Effector memory CD4-positive, alpha-beta T cell (primary cell): ENCODE data around the gene PTPRN2.

ENCODE experiments used
- DNase-seq, 3 donors: peaks; one replicate each; pipeline ENCODE4 v3.0.0-alpha.2; 2020
- H3K27ac ChIP-seq: 2 replicates; pipeline ENCODE4 v1.7.0; 2013; ENCODE audit warnings: mild to moderate bottlenecking, low read length, moderate library complexity; ENCODE audit not compliant: insufficient read depth, poor library complexity, severe bottlenecking
- H3K27me3 ChIP-seq: replicated peaks from 2 replicates; pipeline ENCODE4 v1.7.0; 2013; ENCODE audit warnings: mild to moderate bottlenecking, low read length; ENCODE audit not compliant: insufficient read depth, control insufficient read depth, poor library complexity, severe bottlenecking
- H3K36me3 ChIP-seq: 2 replicates; pipeline ENCODE4 v1.7.0; 2013; ENCODE audit warnings: mild to moderate bottlenecking, low read length, moderate library complexity; ENCODE audit not compliant: control insufficient read depth, insufficient read depth
- H3K4me1 ChIP-seq: 2 replicates; pipeline ENCODE4 v1.7.0; 2013; ENCODE audit warnings: low read length, mild to moderate bottlenecking; ENCODE audit not compliant: control insufficient read depth, insufficient read depth, poor library complexity, severe bottlenecking
- H3K4me3 ChIP-seq: 2 replicates; pipeline ENCODE4 v1.7.0; 2013; ENCODE audit warnings: low read length, low read depth, mild to moderate bottlenecking; ENCODE audit not compliant: insufficient read depth, poor library complexity, severe bottlenecking
- H3K9me3 ChIP-seq: 2 replicates; pipeline ENCODE4 v1.7.0; 2013; ENCODE audit warnings: mild to moderate bottlenecking, low read length, moderate library complexity; ENCODE audit not compliant: control insufficient read depth

Gene PTPRN2

DNA sequence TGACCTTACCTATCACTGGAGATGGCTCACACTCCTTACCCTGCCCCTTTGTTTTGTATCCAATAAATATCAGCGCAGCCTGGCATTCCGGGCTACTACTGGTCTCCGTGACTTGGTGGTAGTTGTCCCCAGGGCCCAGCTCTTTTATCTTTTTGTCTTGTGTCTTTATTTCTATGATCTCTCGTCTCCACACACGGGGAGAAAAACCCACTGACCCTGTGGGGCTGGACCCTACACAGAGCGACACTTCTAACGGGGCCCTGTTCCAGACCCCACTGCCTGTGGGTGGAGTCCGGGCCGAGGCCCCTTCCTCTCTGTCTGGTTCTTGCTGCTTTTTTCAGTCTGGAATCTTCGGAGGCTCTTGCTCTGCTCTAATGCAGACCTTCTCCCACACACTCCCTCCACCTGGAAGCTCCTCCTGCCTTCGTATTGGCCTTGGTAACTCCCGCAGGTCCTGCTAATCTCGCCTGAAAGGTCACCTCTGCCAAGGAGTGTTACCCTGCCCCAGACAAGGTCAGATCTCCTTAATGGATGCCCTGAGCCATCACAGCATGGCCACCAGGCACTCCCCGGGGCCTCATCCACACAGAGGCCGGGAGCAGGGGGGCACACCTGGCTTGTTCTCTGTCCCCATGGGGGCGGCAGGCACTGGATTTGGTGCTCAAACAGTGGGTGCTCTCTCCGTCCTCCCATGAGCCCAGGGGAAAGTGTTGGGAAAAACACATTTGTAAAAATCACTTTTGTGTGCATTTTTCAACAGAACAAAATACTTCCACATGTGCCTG, 531.7 kb downstream of the PTPRN2 start:
- no peak overlapping the region for H3K27ac ChIP-seq
- no peak for DNase-seq
- no peaks in the 10 kb centered on the region for H3K4me1 ChIP-seq
- H3K27me3 ChIP-seq = no peaks in the 10 kb centered on the region
- no peaks in the 10 kb centered on the region for H3K9me3 ChIP-seq
- H3K4me3 ChIP-seq = no peak overlapping the region
- H3K36me3 ChIP-seq = no peaks in the 10 kb centered on the region

DNA sequence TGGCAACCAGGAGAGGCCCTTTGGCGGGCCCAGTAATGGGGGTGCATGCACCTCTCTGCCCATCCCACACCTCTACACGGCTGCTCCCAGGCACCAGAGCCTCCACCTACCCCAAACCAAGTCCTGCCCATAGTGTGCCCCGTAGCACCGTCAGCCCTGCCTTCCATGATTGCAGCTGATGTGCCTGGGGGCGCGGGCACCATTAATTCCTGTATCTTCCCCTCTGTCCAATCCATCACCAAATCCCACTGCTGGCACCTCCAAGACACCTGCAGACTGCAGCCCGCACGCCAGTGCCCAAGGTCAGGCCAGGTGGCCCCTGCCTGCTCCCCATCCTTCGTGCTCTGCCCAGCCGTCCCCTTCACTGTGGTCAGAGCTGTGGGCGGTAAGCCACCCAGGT, 533.0 kb downstream of the PTPRN2 start:
- no peaks in the 10 kb centered on the region for H3K9me3 ChIP-seq
- DNase-seq = no peak
- H3K4me3 ChIP-seq = no peak overlapping the region
- no peaks in the 10 kb centered on the region for H3K27me3 ChIP-seq
- H3K27ac ChIP-seq = no peak overlapping the region
- no peaks in the 10 kb centered on the region for H3K36me3 ChIP-seq
- no peaks in the 10 kb centered on the region for H3K4me1 ChIP-seq

DNA sequence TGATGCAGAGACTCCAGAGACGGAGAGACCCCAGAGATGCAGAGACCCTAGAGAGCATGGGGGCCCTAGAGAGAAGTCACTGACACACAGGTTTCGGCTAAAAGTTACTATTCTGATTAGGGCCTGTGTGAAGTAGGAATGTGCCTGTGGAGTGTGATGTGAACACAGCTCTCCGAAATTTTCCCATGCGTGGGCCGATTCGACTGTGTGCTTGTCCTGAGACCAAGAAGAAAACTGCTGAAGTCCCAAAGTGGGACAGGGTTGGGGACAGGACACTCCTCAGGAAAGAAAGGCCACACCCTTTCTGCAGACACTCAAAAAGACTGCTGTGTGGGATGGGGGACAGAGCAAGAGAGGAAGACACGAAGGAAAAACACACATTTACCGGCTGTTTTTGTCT, 533.5 kb downstream of the PTPRN2 start:
- no peaks in the 10 kb centered on the region for H3K36me3 ChIP-seq
- H3K27me3 ChIP-seq = no peaks in the 10 kb centered on the region
- DNase-seq = no peak
- H3K4me3 ChIP-seq = no peak overlapping the region
- H3K27ac ChIP-seq = no peak overlapping the region
- no peaks in the 10 kb centered on the region for H3K9me3 ChIP-seq
- H3K4me1 ChIP-seq = no peaks in the 10 kb centered on the region

DNA sequence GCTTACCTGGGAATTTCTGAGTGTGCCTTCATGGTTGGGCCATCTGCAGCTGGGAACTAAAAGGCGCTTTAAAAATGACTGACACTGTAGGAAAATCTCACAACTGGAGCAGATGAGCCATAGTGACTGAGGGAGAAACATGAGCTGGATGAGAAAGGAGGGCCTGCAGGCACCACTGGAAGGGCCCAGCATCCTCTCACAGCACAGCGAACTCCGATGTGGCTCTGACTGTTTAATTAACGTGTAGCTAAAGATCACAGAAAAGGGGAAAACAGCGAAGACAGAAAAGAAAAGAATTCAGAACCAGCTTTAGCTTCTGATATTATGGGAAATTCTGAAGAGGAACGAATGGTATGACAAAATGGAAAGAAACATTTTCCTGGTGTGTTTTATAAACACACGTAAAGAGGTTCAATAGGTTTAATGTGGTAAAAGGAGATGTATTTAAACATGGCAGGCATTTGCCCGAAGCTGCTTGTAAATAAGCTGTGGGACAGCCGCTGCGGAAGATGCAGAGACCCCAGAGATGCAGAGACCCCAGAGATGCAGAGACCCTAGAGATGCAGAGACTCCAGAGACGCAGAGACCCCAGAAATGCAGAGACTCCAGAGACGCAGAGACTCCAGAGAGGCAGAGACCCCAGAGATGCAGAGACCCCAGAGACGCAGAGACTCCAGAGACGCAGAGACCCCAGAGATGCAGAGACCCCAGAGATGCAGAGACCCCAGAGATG, 534.3 kb downstream of the PTPRN2 start:
- no peaks in the 10 kb centered on the region for H3K4me1 ChIP-seq
- H3K27me3 ChIP-seq = no peaks in the 10 kb centered on the region
- H3K4me3 ChIP-seq = no peak overlapping the region
- H3K27ac ChIP-seq = no peak overlapping the region
- no peak for DNase-seq
- H3K9me3 ChIP-seq = no peaks in the 10 kb centered on the region
- no peaks in the 10 kb centered on the region for H3K36me3 ChIP-seq

DNA sequence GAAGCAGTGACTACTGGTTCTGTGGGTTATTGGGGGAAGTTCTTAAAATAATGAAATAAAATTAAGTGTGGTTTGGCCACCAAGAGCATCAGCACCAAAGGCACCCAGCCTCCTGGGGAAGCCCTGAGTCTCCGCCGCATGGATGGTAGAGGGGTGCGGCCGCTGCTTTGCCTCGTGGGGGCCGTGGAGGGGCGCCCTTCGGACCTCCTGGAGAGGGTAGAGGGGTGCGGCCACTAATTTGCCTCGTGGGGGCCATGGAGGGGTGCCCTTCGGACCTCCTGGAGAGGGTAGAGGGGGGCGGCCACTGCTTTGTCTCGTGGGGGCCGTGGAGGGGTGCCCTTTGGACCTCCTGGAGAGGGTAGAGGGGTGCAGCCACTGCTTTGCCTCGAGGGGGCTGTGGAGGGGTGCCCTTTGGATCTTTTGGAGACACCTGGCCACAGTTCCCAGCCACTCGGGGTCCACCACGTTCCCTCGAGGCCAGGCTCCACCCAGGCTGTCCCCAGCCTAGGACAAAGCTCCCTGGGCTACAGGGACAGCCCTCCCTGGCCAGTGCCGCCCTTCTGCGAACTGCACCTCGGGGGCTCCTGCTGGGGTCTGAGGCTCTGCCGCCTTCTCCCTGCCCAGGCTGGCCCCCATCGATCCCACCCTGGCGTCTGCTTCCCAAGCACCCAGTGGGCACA, 535.1 kb downstream of the PTPRN2 start:
- DNase-seq = no peak
- no peak overlapping the region for H3K27ac ChIP-seq
- H3K9me3 ChIP-seq = no peaks in the 10 kb centered on the region
- H3K4me3 ChIP-seq = no peak overlapping the region
- H3K4me1 ChIP-seq = no peaks in the 10 kb centered on the region
- H3K27me3 ChIP-seq = no peaks in the 10 kb centered on the region
- no peaks in the 10 kb centered on the region for H3K36me3 ChIP-seq

DNA sequence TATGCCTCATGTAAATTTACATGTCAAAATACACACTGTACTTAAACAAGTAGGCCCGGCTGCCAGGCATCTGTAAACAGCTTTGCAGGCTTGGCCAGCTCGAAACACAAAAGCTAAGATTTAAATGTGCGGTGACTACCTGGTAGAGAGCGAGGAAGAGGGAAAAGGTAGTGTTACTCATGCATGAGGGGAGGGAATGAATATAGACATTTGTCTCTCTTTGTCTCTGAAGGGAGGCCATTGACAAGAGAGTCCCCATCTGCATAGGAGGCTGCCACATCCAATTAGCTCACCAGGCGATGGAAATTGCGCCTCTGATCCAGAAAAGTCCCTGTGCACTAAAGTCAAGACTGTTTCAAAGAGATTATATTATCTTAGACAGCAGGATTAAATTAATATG, 535.8 kb downstream of the PTPRN2 start:
- no peaks in the 10 kb centered on the region for H3K36me3 ChIP-seq
- H3K4me1 ChIP-seq = no peaks in the 10 kb centered on the region
- H3K27ac ChIP-seq = no peak overlapping the region
- no peaks in the 10 kb centered on the region for H3K27me3 ChIP-seq
- H3K4me3 ChIP-seq = no peak overlapping the region
- no peaks in the 10 kb centered on the region for H3K9me3 ChIP-seq
- DNase-seq = no peak

DNA sequence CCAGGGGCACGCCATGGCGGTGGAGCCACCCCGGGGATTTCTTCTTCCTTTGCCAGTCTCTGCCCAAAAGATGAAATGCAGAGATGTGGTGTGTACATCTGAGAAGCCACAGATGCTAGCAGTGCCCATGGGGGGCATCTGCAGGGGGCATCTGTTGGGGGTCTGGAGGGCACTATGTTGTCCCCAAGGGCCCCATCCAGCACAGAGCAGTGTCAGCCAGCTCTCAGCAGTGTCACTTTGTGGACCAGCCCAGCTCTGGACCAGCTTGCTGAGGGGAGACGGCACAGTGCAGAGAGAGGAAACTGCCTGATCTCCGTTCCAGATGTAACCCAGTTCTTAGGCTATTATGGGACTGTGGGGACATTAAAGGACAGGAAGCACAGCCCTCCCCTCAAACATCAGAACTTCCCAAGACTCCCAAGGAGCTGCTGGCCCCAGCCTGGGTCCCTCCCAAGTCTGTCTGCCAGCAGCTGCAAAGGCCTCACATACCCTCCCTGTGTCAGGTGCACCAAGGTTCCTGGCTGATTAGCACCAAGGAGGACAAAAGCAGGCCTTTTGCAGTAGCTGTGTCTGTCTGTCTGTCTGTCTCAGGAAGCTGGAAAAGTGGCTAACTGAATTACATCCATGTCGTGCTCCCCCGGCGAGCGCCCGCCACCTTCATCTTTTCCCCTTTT, 536.5 kb downstream of the PTPRN2 start:
- H3K4me3 ChIP-seq = no peak overlapping the region
- DNase-seq = no peak
- H3K27ac ChIP-seq = no peak overlapping the region
- no peaks in the 10 kb centered on the region for H3K27me3 ChIP-seq
- H3K36me3 ChIP-seq = no peaks in the 10 kb centered on the region
- no peaks in the 10 kb centered on the region for H3K9me3 ChIP-seq
- H3K4me1 ChIP-seq = no peaks in the 10 kb centered on the region

DNA sequence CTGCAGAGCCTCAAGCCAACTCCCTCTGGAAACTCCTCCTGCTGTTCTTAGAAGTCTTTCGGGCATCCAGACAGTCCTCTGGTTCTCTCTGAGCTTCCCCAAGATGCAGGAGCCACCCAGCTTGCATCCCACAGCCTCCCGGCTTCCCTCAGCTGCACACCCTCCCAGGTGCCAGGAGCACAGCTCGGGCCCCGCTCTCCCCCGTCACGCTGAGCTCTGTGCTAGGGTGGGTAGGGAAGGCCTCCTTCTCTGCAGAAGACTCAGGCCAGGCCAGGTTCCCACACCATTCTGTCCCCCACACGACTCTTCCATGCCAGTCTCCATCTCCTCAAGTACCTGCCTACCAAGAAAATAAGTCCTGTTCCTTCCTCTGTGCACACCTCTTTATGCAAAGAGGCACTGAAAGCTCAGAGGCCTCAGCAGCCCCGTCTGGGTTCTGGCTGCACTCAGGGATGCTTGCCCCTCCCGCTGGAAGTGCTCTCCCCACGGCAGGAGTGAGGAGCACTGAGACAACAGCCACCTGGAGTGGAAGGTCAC, 537.1 kb downstream of the PTPRN2 start:
- H3K27me3 ChIP-seq = no peaks in the 10 kb centered on the region
- H3K9me3 ChIP-seq = no peaks in the 10 kb centered on the region
- DNase-seq = no peak
- no peak overlapping the region for H3K4me3 ChIP-seq
- no peak overlapping the region for H3K27ac ChIP-seq
- H3K36me3 ChIP-seq = no peaks in the 10 kb centered on the region
- no peaks in the 10 kb centered on the region for H3K4me1 ChIP-seq

DNA sequence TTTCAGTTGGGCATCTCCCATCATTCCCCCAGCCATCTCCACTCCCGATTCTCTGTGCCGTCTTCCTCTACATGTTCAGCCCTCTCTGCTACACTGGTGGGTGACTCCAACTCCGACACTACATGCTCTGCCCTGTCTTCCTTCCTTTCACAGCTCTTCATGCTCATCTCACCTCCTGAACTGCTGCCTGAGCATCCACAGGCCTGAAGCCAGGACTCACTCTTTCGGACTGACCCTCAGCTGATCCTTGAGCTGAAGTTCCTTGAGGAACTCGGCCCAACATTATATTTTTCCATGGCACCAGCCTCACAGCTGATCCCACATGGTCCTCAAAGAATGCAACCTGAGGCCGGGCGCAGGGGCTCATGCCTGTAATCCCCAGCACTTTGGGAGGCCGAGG, 538.4 kb downstream of the PTPRN2 start:
- no peaks in the 10 kb centered on the region for H3K9me3 ChIP-seq
- DNase-seq = no peak
- no peak overlapping the region for H3K27ac ChIP-seq
- H3K36me3 ChIP-seq = no peaks in the 10 kb centered on the region
- no peaks in the 10 kb centered on the region for H3K27me3 ChIP-seq
- H3K4me1 ChIP-seq = no peaks in the 10 kb centered on the region
- no peak overlapping the region for H3K4me3 ChIP-seq
